Panc1 (cell line): ENCODE measurements around the gene GPR141.

Experiments
- POLR2AphosphoS5 ChIP-seq: IDR thresholded peaks from 2 replicates; pipeline ENCODE4 v1.6.1; 2012; ENCODE audit warnings: mild to moderate bottlenecking, low read depth, low read length, moderate library complexity
- TF ChIP-seq, protein P1 (sequence below): fragments of 450-650 bp; IDR thresholded peaks from 2 replicates; pipeline ENCODE4 v1.5.1; 2017; ENCODE audit warnings: mild to moderate bottlenecking
- TF ChIP-seq, protein P2 (sequence below), 2 experiments: IDR thresholded peaks; 2 replicates each; pipeline ENCODE4 v1.6.1; 2011 to 2012; ENCODE audit warnings: low read depth in 2 of 2, control low read depth in 1 of 2, low read length in 1 of 2, mild to moderate bottlenecking in 1 of 2, moderate library complexity in 1 of 2; ENCODE audit not compliant: insufficient read depth in 1 of 2

DNA sequence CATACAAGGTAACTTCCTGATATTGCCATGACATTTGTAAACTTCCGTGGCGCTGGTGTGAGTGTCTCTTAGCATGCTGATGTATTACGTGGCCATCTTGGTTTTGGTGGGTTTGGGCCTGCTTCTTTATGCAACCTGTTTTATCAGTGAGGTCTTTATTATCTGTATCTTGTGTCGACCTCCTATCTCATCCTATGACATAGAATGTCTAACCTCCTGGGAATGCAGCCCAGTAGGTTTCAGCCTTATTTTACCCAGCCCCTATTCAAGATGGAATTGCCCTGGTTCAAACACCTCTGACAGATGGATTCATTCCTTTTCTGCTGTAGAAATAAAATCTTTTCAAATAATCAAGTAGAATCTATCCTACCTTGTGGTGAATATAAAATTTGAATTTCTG is 23.0 kb upstream of the GPR141 start:
- TF ChIP-seq, protein P1, sequence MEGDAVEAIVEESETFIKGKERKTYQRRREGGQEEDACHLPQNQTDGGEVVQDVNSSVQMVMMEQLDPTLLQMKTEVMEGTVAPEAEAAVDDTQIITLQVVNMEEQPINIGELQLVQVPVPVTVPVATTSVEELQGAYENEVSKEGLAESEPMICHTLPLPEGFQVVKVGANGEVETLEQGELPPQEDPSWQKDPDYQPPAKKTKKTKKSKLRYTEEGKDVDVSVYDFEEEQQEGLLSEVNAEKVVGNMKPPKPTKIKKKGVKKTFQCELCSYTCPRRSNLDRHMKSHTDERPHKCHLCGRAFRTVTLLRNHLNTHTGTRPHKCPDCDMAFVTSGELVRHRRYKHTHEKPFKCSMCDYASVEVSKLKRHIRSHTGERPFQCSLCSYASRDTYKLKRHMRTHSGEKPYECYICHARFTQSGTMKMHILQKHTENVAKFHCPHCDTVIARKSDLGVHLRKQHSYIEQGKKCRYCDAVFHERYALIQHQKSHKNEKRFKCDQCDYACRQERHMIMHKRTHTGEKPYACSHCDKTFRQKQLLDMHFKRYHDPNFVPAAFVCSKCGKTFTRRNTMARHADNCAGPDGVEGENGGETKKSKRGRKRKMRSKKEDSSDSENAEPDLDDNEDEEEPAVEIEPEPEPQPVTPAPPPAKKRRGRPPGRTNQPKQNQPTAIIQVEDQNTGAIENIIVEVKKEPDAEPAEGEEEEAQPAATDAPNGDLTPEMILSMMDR: no peak
- no peak for TF ChIP-seq POLR2AphosphoS5
- TF ChIP-seq, protein P2, sequence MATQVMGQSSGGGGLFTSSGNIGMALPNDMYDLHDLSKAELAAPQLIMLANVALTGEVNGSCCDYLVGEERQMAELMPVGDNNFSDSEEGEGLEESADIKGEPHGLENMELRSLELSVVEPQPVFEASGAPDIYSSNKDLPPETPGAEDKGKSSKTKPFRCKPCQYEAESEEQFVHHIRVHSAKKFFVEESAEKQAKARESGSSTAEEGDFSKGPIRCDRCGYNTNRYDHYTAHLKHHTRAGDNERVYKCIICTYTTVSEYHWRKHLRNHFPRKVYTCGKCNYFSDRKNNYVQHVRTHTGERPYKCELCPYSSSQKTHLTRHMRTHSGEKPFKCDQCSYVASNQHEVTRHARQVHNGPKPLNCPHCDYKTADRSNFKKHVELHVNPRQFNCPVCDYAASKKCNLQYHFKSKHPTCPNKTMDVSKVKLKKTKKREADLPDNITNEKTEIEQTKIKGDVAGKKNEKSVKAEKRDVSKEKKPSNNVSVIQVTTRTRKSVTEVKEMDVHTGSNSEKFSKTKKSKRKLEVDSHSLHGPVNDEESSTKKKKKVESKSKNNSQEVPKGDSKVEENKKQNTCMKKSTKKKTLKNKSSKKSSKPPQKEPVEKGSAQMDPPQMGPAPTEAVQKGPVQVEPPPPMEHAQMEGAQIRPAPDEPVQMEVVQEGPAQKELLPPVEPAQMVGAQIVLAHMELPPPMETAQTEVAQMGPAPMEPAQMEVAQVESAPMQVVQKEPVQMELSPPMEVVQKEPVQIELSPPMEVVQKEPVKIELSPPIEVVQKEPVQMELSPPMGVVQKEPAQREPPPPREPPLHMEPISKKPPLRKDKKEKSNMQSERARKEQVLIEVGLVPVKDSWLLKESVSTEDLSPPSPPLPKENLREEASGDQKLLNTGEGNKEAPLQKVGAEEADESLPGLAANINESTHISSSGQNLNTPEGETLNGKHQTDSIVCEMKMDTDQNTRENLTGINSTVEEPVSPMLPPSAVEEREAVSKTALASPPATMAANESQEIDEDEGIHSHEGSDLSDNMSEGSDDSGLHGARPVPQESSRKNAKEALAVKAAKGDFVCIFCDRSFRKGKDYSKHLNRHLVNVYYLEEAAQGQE (IDR thresholded peaks at IDR 0.05; ENCODE audit: insufficient read depth in 1 of 2, low read depth in 2 of 2, low read length in 1 of 2): no peak
